GM12891 (cell line): Measurements from ENCODE around the gene TIAM2.

ENCODE experiments used
- PAX5 ChIP-seq: IDR thresholded peaks from 2 replicates; pipeline ENCODE4 v1.6.1; 2011; ENCODE audit warnings: low read length, moderate library complexity, mild to moderate bottlenecking; ENCODE audit not compliant: insufficient read depth, severe bottlenecking
- POLR2A ChIP-seq: IDR thresholded peaks from 2 replicates; pipeline ENCODE4 v1.6.1; 2011; ENCODE audit warnings: low read depth, low read length, control low read depth
- POLR2AphosphoS5 ChIP-seq: IDR thresholded peaks from 2 replicates; pipeline ENCODE4 v1.6.1; 2011; ENCODE audit warnings: low read depth, low read length, control low read depth
- POU2F2 ChIP-seq: IDR thresholded peaks from 2 replicates; pipeline ENCODE4 v1.6.1; 2011; ENCODE audit warnings: low read depth, mild to moderate bottlenecking, control low read depth, low read length, moderate library complexity
- SPI1 ChIP-seq: IDR thresholded peaks from 2 replicates; pipeline ENCODE4 v1.6.1; 2011; ENCODE audit warnings: low read depth, low read length, control low read depth

DNA sequence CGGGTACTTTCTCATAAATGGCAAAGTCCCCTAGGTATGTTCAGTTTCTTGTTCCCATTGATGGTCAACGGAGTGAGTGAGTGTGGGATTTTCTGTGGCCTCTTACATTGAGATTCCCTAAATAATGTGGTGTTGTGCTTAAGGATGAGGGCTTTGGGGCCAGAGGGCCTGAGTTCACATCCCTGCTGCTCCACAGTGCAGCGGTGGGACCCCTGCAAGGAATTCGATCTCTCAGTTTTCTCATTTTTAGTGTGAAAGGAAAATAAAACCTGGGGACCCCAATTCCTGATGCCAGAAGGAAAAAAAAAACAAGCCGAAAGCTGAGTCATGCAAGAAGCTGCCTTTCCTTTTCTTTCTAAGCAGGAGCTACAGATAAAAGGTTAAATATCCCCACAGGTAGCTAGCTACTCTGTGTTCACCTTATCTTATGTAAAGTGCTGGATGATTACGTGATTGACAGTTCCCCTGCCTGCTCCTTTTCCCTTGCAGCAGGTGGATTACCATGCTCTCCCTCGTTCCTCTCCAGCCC lies 148.5 kb downstream of the TIAM2 start:
- no peak for TF ChIP-seq POLR2AphosphoS5
- no peak for TF ChIP-seq POU2F2
- no peak for TF ChIP-seq POLR2A
- TF ChIP-seq SPI1 = no peak
- no peak for TF ChIP-seq PAX5
